Osteocyte (in vitro differentiated cells): ENCODE results near the gene PLXND1. TPM values are rescaled to one million over a fixed set of nuclear protein-coding genes. Genes with fewer than 3 reads are reported as not detected.
A peak's percentile ranks its signal among the peaks of the same experiment; 100 is the strongest.

ENCODE experiments used
- DNase-seq: peaks from one replicate; pipeline ENCODE4 v3.0.0; 2021; ENCODE audit warnings: mixed read lengths; ENCODE audit not compliant: unreplicated experiment; ENCODE audit errors: extremely low spot score
- H3K27ac Mint-ChIP-seq: one replicate; pipeline ENCODE4 v1.8.0; 2021; ENCODE audit warnings: mild to moderate bottlenecking, mixed read lengths; ENCODE audit not compliant: unreplicated experiment
- H3K27me3 Mint-ChIP-seq: one replicate; pipeline ENCODE4 v1.8.0; 2021; ENCODE audit warnings: mixed read lengths; ENCODE audit not compliant: unreplicated experiment
- H3K36me3 Mint-ChIP-seq: one replicate; pipeline ENCODE4 v1.8.0; 2021; ENCODE audit warnings: mixed read lengths; ENCODE audit not compliant: unreplicated experiment
- H3K4me1 Mint-ChIP-seq: one replicate; pipeline ENCODE4 v1.8.0; 2021; ENCODE audit warnings: mixed read lengths; ENCODE audit not compliant: unreplicated experiment
- H3K4me3 Mint-ChIP-seq: one replicate; pipeline ENCODE4 v1.8.0; 2021; ENCODE audit warnings: mild to moderate bottlenecking, moderate library complexity, mixed read lengths; ENCODE audit not compliant: unreplicated experiment
- H3K9me3 Mint-ChIP-seq: one replicate; pipeline ENCODE4 v1.8.0; 2021; ENCODE audit warnings: mixed read lengths; ENCODE audit not compliant: unreplicated experiment
- total RNA-seq: library from RNA; stranded (reverse); gene quantifications from 2 replicates; pipeline ENCODE4 v1.2.1, GENCODE V29; 2021
- TF ChIP-seq, protein P1 (sequence below): fragments of 200-600 bp; sonication (generic); IDR thresholded peaks from 2 replicates; pipeline ENCODE4 v1.5.0; 2021; ENCODE audit warnings: antibody characterized with exemption, mild to moderate bottlenecking, moderate library complexity

Gene PLXND1
- total RNA-seq, 1 donor from 2014 or later: 358 TPM

DNA sequence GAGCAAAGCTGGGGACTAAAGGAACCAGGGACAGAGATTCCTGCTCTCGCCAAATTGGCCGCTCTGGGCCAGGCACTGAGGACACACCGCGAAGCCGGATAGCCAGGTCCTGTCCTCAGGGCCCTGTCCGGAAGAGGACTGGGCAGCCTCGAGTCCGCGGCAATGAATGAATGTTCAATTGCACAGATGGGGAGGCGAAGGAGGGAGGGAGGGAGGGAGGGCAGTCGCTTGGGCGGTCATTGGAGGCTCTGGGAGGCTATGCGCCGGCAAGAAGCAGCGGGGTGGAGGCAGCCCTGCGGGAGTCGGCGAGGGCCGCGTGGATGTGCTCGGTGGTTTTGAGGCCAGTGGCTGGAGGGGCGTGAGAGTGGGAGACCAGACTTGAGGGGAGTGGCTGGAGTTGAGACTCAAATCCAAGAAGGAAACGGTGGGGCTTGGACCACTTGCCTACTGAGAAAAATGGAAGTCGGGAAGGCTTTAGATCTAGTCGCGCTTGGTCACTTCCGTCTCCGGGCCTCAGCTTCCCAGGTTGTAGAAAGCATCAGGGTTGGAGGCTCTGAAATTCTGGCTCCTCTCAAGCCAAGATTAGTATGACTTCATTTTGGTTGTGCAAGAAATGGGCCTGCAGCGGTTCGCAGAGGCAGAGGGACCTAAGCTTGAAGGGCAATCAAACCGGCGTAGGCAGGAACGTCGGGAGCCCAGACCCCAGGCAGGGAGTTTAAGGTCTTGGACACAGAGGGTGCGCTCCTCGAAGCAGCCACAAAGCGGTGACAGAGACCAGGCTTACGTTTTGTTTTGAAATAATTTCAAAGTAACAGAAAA is 21.1 kb upstream of the PLXND1 start:
- Mint-ChIP-seq H3K36me3 (no peaks in the 10 kb centered on the region), H3K9me3 (no peaks in the 10 kb centered on the region), H3K4me3 (peak overlapping the region; percentile 69), H3K27ac (peak overlapping the region; percentile 97), H3K4me1 (peaks cover 54% of the 10 kb centered on the region), H3K27me3 (no peaks in the 10 kb centered on the region)
- DNase-seq: peak; percentile 89
- TF ChIP-seq, protein P1, sequence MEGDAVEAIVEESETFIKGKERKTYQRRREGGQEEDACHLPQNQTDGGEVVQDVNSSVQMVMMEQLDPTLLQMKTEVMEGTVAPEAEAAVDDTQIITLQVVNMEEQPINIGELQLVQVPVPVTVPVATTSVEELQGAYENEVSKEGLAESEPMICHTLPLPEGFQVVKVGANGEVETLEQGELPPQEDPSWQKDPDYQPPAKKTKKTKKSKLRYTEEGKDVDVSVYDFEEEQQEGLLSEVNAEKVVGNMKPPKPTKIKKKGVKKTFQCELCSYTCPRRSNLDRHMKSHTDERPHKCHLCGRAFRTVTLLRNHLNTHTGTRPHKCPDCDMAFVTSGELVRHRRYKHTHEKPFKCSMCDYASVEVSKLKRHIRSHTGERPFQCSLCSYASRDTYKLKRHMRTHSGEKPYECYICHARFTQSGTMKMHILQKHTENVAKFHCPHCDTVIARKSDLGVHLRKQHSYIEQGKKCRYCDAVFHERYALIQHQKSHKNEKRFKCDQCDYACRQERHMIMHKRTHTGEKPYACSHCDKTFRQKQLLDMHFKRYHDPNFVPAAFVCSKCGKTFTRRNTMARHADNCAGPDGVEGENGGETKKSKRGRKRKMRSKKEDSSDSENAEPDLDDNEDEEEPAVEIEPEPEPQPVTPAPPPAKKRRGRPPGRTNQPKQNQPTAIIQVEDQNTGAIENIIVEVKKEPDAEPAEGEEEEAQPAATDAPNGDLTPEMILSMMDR: peak; percentile 83

DNA sequence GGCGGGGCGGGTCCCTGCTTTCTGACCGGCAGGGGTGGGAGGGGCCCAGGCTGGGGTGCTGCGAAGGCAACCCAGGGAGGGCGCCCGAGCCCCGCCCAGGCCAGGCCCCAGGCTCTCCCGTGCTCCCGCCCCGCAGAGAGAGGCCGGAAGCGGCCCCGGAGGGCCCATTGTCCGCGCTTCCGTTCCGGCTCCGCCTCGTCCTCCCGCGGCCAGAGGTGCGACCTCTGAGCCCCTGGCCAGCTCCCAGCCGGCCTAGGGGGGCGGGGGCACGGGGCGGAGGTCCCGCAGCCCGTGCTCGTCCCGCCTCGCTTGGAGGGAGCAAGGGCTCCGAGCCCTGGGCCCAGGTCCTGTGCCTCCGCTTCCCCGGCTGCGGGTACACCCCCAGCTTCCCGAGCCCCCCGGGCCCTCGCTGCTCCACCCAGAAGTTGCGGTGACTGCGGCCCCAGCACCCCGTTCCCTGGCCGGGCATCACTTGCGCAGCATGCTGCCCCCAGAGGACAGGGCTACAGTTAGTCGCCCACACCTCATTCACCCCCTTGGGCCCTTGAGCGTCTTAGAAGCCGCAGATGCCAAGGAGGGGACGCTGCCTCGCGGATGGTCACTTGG is 20.4 kb upstream of the PLXND1 start:
- TF ChIP-seq, protein P1: no peak
- H3K9me3 Mint-ChIP-seq: no peaks in the 10 kb centered on the region
- no peaks in the 10 kb centered on the region for H3K27me3 Mint-ChIP-seq
- peak overlapping the region; percentile 97 for H3K27ac Mint-ChIP-seq
- no peaks in the 10 kb centered on the region for H3K36me3 Mint-ChIP-seq
- peaks cover 60% of the 10 kb centered on the region for H3K4me1 Mint-ChIP-seq
- DNase-seq: peak; percentile 87
- H3K4me3 Mint-ChIP-seq: peak overlapping the region; percentile 69

DNA sequence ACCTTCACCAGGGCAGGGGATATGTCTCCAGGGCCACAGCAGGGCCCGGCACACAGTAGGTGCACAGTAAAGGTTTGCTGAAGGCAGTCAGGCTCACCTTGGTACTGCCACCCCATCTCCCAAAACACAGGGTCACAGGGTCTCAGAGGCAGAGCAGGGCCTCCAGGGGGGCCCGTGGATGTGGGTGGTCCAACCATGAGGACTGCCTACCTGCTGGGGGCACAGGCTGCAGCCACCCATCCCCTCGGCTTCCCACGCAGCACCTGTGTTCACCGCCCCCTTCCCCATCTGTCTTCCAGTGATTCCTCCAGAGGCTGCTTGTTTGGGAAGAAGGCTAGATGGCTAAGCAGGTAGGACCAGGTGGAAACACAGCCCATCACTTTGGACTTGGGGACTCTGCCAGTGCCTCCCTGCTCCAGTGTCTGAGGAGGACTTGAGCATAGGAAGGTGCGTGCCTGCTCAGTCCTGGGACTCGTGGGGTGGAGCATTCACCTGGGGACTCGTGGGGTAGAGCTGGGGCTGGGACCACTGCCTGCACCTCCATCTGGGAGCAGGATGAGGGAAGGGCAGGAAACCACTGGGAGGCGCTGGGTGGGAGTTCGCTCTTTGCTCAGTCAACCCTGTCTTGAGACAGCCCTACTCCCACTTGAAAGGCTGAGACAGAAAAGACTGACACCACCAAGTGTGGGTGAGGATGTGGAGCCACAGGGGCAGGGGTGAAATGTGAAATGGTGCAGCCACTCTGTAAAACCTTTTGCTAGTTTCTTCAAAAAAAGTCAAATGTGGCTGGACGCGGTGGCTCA is 18.8 kb upstream of the PLXND1 start:
- no peak for DNase-seq
- TF ChIP-seq, protein P1: peak; percentile 12
- Mint-ChIP-seq H3K27me3 (no peaks in the 10 kb centered on the region), H3K9me3 (no peaks in the 10 kb centered on the region), H3K4me3 (no peak overlapping the region), H3K4me1 (peaks cover 71% of the 10 kb centered on the region), H3K36me3 (no peaks in the 10 kb centered on the region), H3K27ac (peak overlapping the region; percentile 87)

DNA sequence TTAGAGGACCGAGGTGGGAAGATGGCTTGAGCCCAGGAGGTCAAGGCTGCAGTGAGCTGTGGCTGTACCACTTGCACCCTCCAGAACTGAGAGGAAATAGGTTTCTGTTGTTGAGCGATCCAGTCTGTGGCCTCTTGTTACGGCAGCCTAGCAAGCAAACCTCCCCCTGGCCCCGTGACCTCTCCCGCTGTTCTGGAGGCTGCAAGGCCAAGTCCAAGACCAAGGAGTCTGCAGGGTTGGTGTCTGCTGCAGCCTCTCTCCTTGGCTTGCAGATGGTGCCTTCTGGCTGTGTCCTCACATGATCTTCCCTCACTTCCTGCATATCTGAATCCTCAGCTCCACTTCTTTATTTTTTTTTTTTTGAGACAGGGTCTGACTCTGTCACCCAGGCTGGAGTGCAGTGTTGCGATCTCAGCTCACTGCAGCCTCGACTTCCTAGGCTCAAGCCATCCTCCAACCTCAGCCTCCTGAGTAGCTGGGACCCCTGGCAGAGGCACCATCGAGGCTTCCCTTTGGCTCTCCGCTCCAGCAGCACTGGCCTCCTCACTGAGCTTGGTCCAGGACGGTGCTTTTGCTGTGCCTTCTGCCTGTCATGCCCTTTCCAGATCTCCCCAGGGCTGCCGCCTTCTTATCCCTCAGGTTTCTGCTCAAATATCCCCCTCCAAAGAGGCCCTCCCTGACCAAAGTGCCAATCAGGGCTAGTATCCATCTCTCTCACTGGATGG is 18.0 kb upstream of the PLXND1 start:
- Mint-ChIP-seq H3K9me3 (no peaks in the 10 kb centered on the region), H3K4me3 (no peak overlapping the region), H3K36me3 (no peaks in the 10 kb centered on the region), H3K27me3 (no peaks in the 10 kb centered on the region), H3K4me1 (peaks cover 71% of the 10 kb centered on the region), H3K27ac (peak overlapping the region; percentile 73)
- no peak for DNase-seq
- TF ChIP-seq, protein P1: no peak
